Vagina (tissue), 2 donors: ENCODE data around the gene BSDC1. TPM values are rescaled to one million over a fixed set of nuclear protein-coding genes. Genes with fewer than 3 reads are reported as not detected.
A peak's percentile ranks its signal among the peaks of the same experiment; 100 is the strongest.
"Not testable (repeated sequence)": the region's sequence is repeated elsewhere in the genome, so short reads cannot be mapped to it uniquely, and the experiment has no call there.

Experiments used
- DNase-seq, 2 donors: peaks; one replicate each; pipeline ENCODE4 v3.0.0-alpha.2; 2017; ENCODE audit errors: extremely low spot score in 2 of 2
- H3K27ac ChIP-seq: fragments of 200-600 bp; sonication (generic); one replicate; pipeline ENCODE4 v1.5.1; 2019
- H3K27me3 ChIP-seq: fragments of 200-600 bp; sonication (generic); one replicate; pipeline ENCODE4 v1.5.1; 2019
- H3K36me3 ChIP-seq, 2 donors: fragments of 200-600 bp; sonication (generic); one replicate each; pipeline ENCODE4 v1.5.1; 2017 to 2019
- H3K4me1 ChIP-seq: fragments of 200-600 bp; sonication (generic); one replicate; pipeline ENCODE4 v1.5.1; 2019
- H3K4me3 ChIP-seq, 2 donors: fragments of 200-600 bp; sonication (generic); 1 replicate in 1 of 2; 2 replicates in 1 of 2; pipeline ENCODE4 v1.5.1; 2016 to 2019
- H3K9me3 ChIP-seq: fragments of 200-600 bp; sonication (generic); one replicate; pipeline ENCODE4 v1.5.1; 2019
- POLR2A ChIP-seq, 2 donors: fragments of 450-650 bp; IDR thresholded peaks; one replicate each; pipeline ENCODE4 v1.6.1; 2017; ENCODE audit warnings: antibody characterized with exemption in 2 of 2, mild to moderate bottlenecking in 2 of 2, moderate library complexity in 2 of 2
- POLR2AphosphoS5 ChIP-seq, 2 donors: sonication (generic); formaldehyde crosslinking; IDR thresholded peaks; one replicate each; pipeline ENCODE4 v1.9.0; 2017; ENCODE audit warnings: antibody characterized with exemption in 2 of 2, mild to moderate bottlenecking in 2 of 2, low read depth in 1 of 2; ENCODE audit not compliant: insufficient read depth in 1 of 2
- intact Hi-C: fragments of 100-400 bp; cut with DNase I; formaldehyde crosslinking; loops from one replicate; pipeline ENCODE4 v1.15.1; 2023
- total RNA-seq: library from RNA; depleted of rRNA; stranded (reverse); fragments of >200 nt; gene quantifications from one replicate; pipeline ENCODE4 v1.2.3, GENCODE V29; 2016
- TF ChIP-seq, protein P1 (sequence below), 3 experiments: fragments of 450-650 bp in 2 of 3; fragments of 200-600 bp in 1 of 3; sonication (generic) in 1 of 3; IDR thresholded peaks; one replicate each; pipeline ENCODE4 v1.5.1; 2017 to 2019; ENCODE audit warnings: antibody characterized with exemption in 3 of 3, mild to moderate bottlenecking in 2 of 3, moderate library complexity in 2 of 3

BSDC1 gene
- total RNA-seq, 1 donor from 2014 or later, result 54.3 TPM

DNA sequence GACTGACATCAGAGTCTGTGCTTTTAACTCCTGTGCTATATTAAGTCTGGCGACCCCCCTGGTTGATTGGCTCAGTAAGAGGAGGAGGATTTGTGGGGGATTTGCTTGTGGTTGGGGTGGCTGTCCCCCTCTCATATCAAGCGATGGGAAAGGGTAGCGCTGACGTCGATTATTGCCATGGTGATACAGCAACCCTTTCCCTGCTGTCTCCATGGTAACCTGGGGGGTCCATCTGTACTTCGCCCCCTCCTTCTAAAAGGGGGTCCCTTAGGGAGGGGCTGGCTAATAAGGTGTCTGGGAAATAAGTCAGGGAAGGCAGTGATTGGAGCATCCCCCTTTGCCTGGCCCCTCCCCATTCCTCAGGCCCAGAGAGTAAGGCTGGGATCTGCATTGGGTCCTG lies 36.6 kb downstream of the BSDC1 start:
- H3K4me1 ChIP-seq, result peaks cover 36% of the 10 kb centered on the region
- no peaks in the 10 kb centered on the region for H3K9me3 ChIP-seq
- H3K36me3 ChIP-seq, result no peaks in the 10 kb centered on the region
- no peak for DNase-seq
- H3K4me3 ChIP-seq, result no peak overlapping the region
- no peak overlapping the region for H3K27ac ChIP-seq
- intact Hi-C loops, result no loop called here
- TF ChIP-seq POLR2AphosphoS5 (IDR thresholded peaks at IDR 0.05; ENCODE audit: insufficient read depth in 1 of 2, low read depth in 1 of 2) (no peak), POLR2A (IDR thresholded peaks at IDR 0.05) (no peak)
- TF ChIP-seq, protein P1, sequence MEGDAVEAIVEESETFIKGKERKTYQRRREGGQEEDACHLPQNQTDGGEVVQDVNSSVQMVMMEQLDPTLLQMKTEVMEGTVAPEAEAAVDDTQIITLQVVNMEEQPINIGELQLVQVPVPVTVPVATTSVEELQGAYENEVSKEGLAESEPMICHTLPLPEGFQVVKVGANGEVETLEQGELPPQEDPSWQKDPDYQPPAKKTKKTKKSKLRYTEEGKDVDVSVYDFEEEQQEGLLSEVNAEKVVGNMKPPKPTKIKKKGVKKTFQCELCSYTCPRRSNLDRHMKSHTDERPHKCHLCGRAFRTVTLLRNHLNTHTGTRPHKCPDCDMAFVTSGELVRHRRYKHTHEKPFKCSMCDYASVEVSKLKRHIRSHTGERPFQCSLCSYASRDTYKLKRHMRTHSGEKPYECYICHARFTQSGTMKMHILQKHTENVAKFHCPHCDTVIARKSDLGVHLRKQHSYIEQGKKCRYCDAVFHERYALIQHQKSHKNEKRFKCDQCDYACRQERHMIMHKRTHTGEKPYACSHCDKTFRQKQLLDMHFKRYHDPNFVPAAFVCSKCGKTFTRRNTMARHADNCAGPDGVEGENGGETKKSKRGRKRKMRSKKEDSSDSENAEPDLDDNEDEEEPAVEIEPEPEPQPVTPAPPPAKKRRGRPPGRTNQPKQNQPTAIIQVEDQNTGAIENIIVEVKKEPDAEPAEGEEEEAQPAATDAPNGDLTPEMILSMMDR (IDR thresholded peaks at IDR 0.05), result no peak
- H3K27me3 ChIP-seq, result no peaks in the 10 kb centered on the region

DNA sequence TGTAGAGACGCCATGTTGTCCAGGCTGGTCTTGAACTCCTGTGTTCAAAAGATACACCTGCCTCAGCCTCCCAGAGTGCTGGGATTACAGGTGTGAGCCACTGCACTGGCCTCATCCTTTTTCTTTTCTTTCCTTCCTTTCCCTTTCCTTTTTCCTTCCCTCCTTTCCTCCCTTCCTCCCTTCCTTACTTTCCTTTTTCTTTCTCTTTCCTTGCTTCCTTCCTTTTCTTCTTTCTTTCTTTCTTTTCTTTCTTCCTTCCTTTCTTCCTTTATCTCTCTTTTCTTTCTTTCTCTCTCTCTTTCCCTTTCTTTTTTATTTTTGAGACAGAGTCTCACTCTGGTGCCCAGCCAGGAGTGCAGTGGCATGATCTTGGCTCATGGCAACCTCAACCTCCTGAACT lies 37.8 kb downstream of the BSDC1 start:
- Histone ChIP-seq H3K4me3 (no peak overlapping the region), H3K9me3 (no peaks in the 10 kb centered on the region), H3K27ac (no peak overlapping the region), H3K4me1 (peaks cover 36% of the 10 kb centered on the region), H3K36me3 (no peaks in the 10 kb centered on the region), H3K27me3 (no peaks in the 10 kb centered on the region)
- TF ChIP-seq POLR2AphosphoS5 (IDR thresholded peaks at IDR 0.05; ENCODE audit: insufficient read depth in 1 of 2, low read depth in 1 of 2) (no peak), POLR2A (IDR thresholded peaks at IDR 0.05) (no peak)
- TF ChIP-seq, protein P1 (IDR thresholded peaks at IDR 0.05), result no peak
- no peak for DNase-seq
- intact Hi-C loops, result no loop called here

DNA sequence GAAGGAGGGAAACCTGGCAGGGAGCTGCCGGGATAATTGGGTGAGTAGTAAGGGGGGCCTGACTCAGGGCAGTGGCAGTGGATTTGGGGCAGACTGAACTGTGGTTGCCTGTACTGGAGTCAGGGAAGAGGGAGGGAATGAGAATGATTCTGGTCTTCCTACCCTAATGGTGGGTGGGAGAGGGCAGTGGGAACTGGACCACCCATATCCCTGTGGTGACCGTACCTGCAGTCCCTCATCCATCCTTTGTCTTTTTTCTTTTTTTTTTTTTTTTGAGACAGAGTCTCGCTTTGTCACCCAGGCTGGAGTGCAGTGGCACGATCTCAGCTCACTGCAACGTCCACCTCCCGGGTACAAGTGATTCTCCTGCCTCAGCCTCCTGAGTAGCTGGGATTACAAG lies 38.5 kb downstream of the BSDC1 start:
- intact Hi-C loops, H3K27me3 ChIP-seq, DNase-seq, H3K27ac ChIP-seq, H3K9me3 ChIP-seq, H3K4me3 ChIP-seq, H3K36me3 ChIP-seq: not testable (repeated sequence)
- H3K4me1 ChIP-seq, result peaks cover 29% of the 10 kb centered on the region

DNA sequence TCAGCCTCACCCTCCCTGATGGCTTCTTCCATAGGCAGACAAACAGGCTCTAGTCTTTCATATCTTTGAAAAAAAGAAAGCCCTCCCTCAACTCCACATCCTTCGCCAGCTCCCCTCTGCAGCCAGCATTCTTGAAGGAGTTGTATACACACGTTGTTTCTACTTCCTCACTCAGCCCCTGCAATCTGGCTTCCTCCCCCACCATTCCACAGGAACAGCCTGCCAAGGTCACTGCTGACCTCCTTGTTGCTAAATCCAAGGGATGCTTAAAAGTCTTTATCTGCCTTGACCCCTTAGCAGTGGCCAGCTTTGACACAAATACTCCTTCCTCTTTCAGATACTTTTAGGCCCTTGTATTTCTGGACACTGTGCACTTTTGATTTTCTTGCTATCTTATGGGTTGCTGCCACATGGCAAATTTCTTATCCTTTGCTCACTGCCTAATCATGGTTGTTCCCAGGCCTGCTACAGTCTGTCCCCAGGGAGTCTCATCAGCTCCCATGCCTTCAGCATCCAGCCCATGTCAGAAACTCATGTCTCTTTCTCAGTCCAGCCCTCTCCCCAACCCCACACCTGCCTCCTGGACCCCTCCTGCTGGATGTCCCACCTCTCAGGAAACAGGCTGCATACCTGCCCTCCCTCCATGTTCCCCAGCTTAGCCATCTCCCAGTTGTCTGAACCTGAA lies 40.2 kb downstream of the BSDC1 start:
- H3K4me3 ChIP-seq, result no peak overlapping the region
- no peaks in the 10 kb centered on the region for H3K9me3 ChIP-seq
- H3K27ac ChIP-seq, result peak overlapping the region; percentile 98
- H3K4me1 ChIP-seq, result peaks cover 29% of the 10 kb centered on the region
- no peak for TF ChIP-seq POLR2A (IDR thresholded peaks at IDR 0.05)
- TF ChIP-seq POLR2AphosphoS5 (IDR thresholded peaks at IDR 0.05; ENCODE audit: insufficient read depth in 1 of 2, low read depth in 1 of 2), result peak in 1 of 2 donors; percentile 44
- H3K36me3 ChIP-seq, result no peaks in the 10 kb centered on the region
- DNase-seq, result no peak
- H3K27me3 ChIP-seq, result no peaks in the 10 kb centered on the region
- intact Hi-C loops, result no loop called here

DNA sequence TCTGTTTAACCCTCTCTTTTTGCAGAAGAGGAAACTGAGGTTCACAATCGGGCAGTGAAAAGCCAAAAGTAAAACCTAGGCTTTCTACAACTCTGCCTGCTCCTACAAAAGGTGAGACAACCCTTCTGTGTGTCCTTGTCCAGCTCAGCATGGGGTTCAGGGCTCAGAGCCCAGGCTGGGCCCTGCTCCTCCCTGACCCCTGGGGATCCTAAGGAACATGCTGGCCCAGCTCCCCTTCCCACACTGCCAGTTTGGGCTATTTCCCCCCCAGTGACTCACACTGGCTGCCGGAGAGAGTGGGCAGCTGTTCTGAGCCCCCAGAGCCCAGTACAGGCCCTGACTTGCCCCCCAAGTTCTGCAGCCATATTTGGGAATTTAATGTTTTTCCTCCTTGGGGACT lies 40.8 kb downstream of the BSDC1 start:
- Histone ChIP-seq H3K9me3 (no peaks in the 10 kb centered on the region), H3K27ac (peak overlapping the region; percentile 98), H3K36me3 (no peaks in the 10 kb centered on the region), H3K4me1 (peaks cover 29% of the 10 kb centered on the region), H3K4me3 (no peak overlapping the region), H3K27me3 (no peaks in the 10 kb centered on the region)
- intact Hi-C loops, result no loop called here
- DNase-seq, result no peak
- TF ChIP-seq POLR2AphosphoS5 (IDR thresholded peaks at IDR 0.05; ENCODE audit: insufficient read depth in 1 of 2, low read depth in 1 of 2) (peak in 1 of 2 donors; percentile 3), POLR2A (IDR thresholded peaks at IDR 0.05) (no peak)

DNA sequence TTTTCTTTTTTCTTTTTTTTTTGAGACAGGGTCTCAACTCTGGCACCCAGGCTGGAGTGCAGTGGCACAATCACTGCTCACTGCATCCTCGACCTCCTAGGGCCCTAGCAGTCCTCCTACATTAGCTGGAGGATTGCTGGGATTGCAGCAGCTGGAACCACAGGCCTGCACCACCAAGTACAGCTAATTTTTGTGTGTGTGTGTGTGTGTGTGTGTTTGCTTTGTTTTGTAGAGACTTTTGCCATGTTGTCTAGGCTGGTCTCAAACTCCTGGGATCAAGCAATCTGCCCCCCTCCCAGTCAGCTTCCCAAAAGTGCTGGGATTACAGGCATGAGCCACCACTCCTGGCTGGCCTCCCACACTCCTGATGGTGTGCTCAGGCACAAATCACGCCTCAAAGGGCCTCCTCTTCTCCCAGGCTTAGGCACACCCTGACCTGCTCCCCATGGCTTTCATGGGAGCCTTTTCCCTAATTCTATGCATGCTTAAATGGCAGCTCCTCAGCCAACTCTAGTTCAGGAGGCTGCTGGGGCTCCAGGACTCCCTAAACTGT lies 41.3 kb downstream of the BSDC1 start:
- peaks cover 29% of the 10 kb centered on the region for H3K4me1 ChIP-seq
- no peaks in the 10 kb centered on the region for H3K27me3 ChIP-seq
- H3K9me3 ChIP-seq, result no peaks in the 10 kb centered on the region
- H3K27ac ChIP-seq, result peak overlapping the region; percentile 98
- no peak for DNase-seq
- TF ChIP-seq POLR2A (IDR thresholded peaks at IDR 0.05) (no peak), POLR2AphosphoS5 (IDR thresholded peaks at IDR 0.05; ENCODE audit: insufficient read depth in 1 of 2, low read depth in 1 of 2) (no peak)
- TF ChIP-seq, protein P1 (IDR thresholded peaks at IDR 0.05), result no peak
- H3K4me3 ChIP-seq, result no peak overlapping the region
- intact Hi-C loops, result no loop called here
- no peaks in the 10 kb centered on the region for H3K36me3 ChIP-seq
